NOMO-1 (cell line): ENCODE measurements around the gene LBHD2.

Source experiments
- DNase-seq, 2 experiments: peaks; one replicate each; lab custom pipeline; 2025; ENCODE audit not compliant: unreplicated experiment in 2 of 2; lab: John Stamatoyannopoulos, UW

LBHD2 gene

GRCh38 chr14:103089386-103090335 is 5.7 kb downstream of the LBHD2 start:
- no peak for DNase-seq

GRCh38 chr14:103090481-103091020 is 6.5 kb downstream of the LBHD2 start:
- DNase-seq: no peak

GRCh38 chr14:103091041-103091882 is 7.3 kb downstream of the LBHD2 start:
- DNase-seq: peak; percentile 46 to 76

GRCh38 chr14:103091883-103092222 is 7.8 kb downstream of the LBHD2 start:
- no peak for DNase-seq

GRCh38 chr14:103093856-103094405 is 9.9 kb downstream of the LBHD2 start:
- no peak for DNase-seq

- no peak for DNase-seq
Observed at GRCh38 chr14:103094406-103095209, 10.6 kb downstream of the LBHD2 start, which contains the start of gene EXOC3L4. TSS of gene EXOC3L4 (plus strand) at chr14:103094725. CDS start at chr14:103100220, 5,495 bp downstream.

- DNase-seq: no peak
Observed at GRCh38 chr14:103095210-103095778, 11.3 kb downstream of the LBHD2 start.

GRCh38 chr14:103096387-103096786 is 12.4 kb downstream of the LBHD2 start:
- DNase-seq: no peak

- DNase-seq: no peak
Observed at GRCh38 chr14:103097244-103097993, 13.4 kb downstream of the LBHD2 start.

- no peak for DNase-seq
Observed at GRCh38 chr14:103097994-103098957, 14.3 kb downstream of the LBHD2 start.

GRCh38 chr14:103099081-103099732 is 15.2 kb downstream of the LBHD2 start:
- no peak for DNase-seq

GRCh38 chr14:103099733-103100280 is 15.8 kb downstream of the LBHD2 start:
- DNase-seq: no peak

- DNase-seq: peak in 1 of 2 experiments; percentile 7
Observed at GRCh38 chr14:103100281-103101121, 16.5 kb downstream of the LBHD2 start.

GRCh38 chr14:103101257-103101962 is 17.4 kb downstream of the LBHD2 start:
- DNase-seq: no peak

- no peak for DNase-seq
Observed at GRCh38 chr14:103101963-103102688, 18.1 kb downstream of the LBHD2 start.
